Activated T-helper 1 cell treated with anti-CD3 and anti-CD28 coated beads, Interleukin-12 subunit alpha, Interleukin-12 subunit beta, Interleukin-2, Interleukin-4 antibody, amounts not matched to agents 30 ng/mL and 10 ng/mL and 1 ng/mL, durations not matched to agents 14 hours and 24 hours and 36 hours (primary cell): Measurements from ENCODE around the gene YWHAH. TPM values are rescaled to one million over a fixed set of nuclear protein-coding genes. Genes with fewer than 3 reads are reported as not detected.

Source experiments
- DNase-seq: peaks from one replicate; pipeline ENCODE4 v3.0.0; 2021; ENCODE audit warnings: low spot score
- H3K27ac Mint-ChIP-seq: one replicate; pipeline ENCODE4 v1.8.0; 2021; ENCODE audit warnings: mild to moderate bottlenecking, mixed read lengths
- H3K27me3 Mint-ChIP-seq: one replicate; pipeline ENCODE4 v1.8.0; 2022; ENCODE audit warnings: mild to moderate bottlenecking, moderate library complexity, mixed read lengths; ENCODE audit not compliant: insufficient read depth
- H3K36me3 Mint-ChIP-seq: one replicate; pipeline ENCODE4 v1.8.0; 2021; ENCODE audit warnings: low read depth, mixed read lengths
- H3K4me1 Mint-ChIP-seq: one replicate; pipeline ENCODE4 v1.8.0; 2021; ENCODE audit warnings: low read depth, mixed read lengths
- H3K4me3 Mint-ChIP-seq: one replicate; pipeline ENCODE4 v1.8.0; 2021; ENCODE audit warnings: mild to moderate bottlenecking, moderate library complexity, mixed read lengths
- H3K9me3 Mint-ChIP-seq: one replicate; pipeline ENCODE4 v1.8.0; 2021; ENCODE audit warnings: mixed read lengths
- intact Hi-C: fragments of 100-400 bp; cut with micrococcal nuclease; formaldehyde crosslinking; loops from one replicate; pipeline ENCODE4 v1.15.1; 2024
- total RNA-seq: library from RNA; stranded (reverse); gene quantifications from 2 replicates; pipeline ENCODE4 v1.2.3, GENCODE V29; 2022

The YWHAH gene
- total RNA-seq, 1 donor from 2014 or later: 128 TPM

GRCh38 chr22:31927562-31927961, 16.8 kb upstream of the YWHAH start:
- no peaks in the 10 kb centered on the region for H3K9me3 Mint-ChIP-seq
- intact Hi-C loops: no loop called here
- no peak for DNase-seq
- peaks cover 12% of the 10 kb centered on the region for H3K4me1 Mint-ChIP-seq
- H3K36me3 Mint-ChIP-seq: no peaks in the 10 kb centered on the region
- peaks cover 15% of the 10 kb centered on the region for H3K27me3 Mint-ChIP-seq
- H3K27ac Mint-ChIP-seq: no peak overlapping the region
- H3K4me3 Mint-ChIP-seq: no peak overlapping the region

DNA sequence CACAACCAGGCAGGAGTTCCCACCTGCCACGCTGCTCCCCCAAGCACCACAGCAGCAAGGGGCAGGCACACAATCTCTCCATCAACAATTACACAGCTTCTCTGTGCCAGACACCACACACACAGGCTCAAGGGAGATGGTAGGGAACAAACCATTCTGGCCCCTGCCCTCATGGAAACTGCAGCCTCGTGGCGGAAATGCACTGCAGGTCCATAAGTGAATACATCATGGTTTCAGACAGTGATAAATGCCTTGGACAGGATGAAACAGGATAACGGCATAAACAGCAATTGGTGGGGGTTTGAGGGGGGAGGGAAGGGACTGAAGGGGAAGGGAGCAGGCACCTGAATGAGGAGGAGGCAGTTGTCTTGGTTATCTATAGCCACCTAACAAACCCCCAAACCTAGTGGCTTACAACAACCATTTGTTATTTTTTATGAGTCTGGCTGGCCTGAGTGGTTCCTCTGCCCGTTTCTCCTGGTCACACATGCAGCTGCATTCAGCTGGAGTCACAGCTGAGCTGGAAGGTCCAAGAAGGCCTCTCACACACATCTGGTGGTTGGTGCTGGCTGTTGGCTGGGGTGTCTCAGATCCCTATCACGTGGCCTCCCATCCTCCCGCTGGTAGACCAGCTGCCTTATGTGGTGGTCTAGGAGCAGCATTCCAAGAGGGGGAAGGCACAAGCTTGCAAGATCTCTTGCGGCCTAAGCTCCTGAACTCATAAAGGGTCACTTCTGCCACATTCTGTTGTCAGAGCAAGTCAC, 15.0 kb upstream of the YWHAH start:
- H3K27me3 Mint-ChIP-seq: peaks cover 18% of the 10 kb centered on the region

DNA sequence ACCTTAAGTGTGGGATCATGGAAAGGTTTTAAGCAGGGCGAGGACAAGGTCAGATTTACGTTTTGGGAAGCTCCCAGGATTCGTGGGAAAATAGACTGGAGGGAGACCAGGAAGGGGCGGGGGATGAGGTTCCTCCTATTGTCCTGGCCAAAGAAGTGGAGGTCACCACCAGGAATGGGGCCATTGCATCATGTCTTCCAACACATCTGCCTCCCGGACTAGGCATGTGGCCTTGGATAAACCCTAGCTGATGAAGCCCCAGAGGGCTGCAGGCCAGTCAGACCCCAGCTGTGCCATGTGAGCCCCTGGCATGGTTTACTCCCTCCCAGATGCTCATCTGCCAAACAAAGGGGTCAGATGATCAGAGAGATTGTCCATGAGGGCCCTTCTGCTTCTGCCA, 11.5 kb upstream of the YWHAH start:
- H3K27ac Mint-ChIP-seq: no peak overlapping the region
- DNase-seq: no peak
- H3K36me3 Mint-ChIP-seq: no peaks in the 10 kb centered on the region
- intact Hi-C loops: no loop called here
- no peak overlapping the region for H3K4me3 Mint-ChIP-seq
- H3K4me1 Mint-ChIP-seq: no peaks in the 10 kb centered on the region
- no peaks in the 10 kb centered on the region for H3K9me3 Mint-ChIP-seq
- H3K27me3 Mint-ChIP-seq: peaks cover 24% of the 10 kb centered on the region

More for the DNA sequence above, 15.0 kb upstream of the YWHAH start:
- Mint-ChIP-seq H3K27ac (no peak overlapping the region), H3K9me3 (no peaks in the 10 kb centered on the region), H3K4me1 (no peaks in the 10 kb centered on the region), H3K36me3 (no peaks in the 10 kb centered on the region), H3K4me3 (no peak overlapping the region)
- no peak for DNase-seq
- intact Hi-C loops: no loop called here

DNA sequence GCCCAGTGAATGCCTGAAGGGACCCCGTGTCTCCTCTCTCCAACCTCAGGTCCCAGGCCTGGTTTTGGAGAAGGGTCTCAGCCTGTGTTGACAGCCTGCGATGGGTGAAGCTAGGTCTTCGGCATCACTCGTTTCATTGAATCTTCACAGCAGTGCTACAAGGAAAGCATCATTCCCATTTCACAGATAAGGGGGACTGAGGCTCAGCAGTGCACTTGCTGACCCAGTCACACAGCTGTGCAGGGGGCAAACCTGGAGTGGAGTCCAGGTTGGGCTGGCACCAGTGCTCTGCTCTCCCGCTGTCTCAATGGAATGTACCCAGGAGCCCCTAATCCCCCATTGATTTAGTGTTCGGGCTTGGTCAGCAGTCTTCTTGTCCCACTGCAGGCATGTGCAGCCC, 10.9 kb upstream of the YWHAH start:
- intact Hi-C loops: no loop called here
- Mint-ChIP-seq H3K4me3 (no peak overlapping the region), H3K27me3 (peaks cover 21% of the 10 kb centered on the region), H3K27ac (no peak overlapping the region), H3K9me3 (no peaks in the 10 kb centered on the region), H3K36me3 (no peaks in the 10 kb centered on the region), H3K4me1 (no peaks in the 10 kb centered on the region)
- DNase-seq: no peak

DNA sequence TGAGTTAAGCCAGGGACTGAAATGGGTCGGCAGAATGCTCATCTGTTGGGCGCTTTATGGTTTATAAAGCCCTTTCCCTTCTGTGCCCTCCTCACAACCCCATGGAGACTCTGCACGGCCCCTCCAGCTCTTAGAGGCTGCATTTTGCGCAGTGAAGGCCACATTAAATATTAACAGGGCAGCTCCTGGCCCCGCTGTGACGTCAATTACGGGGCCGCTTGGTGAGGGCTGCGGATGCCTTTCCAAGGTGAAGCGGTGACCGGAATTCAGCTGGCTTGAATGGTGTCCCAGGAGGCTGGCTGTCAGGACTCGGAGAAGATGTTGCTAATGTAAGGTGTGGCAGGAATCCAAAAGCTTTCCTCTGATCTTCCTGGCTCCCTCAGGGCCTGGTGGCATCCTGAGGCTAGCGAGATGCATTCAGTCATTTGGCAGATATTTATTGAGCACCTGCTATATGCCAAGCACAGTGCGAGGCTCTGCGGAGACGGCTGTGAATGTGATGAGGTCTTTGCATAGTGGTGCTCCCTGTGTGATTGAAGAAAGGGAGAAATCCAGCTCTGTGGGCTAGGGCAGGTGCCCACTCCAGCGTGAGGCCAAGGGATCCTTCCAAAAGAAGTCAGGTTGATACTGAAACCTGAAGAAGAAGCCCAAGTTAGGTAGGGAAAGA, 10.4 kb upstream of the YWHAH start:
- no peak for DNase-seq

DNA sequence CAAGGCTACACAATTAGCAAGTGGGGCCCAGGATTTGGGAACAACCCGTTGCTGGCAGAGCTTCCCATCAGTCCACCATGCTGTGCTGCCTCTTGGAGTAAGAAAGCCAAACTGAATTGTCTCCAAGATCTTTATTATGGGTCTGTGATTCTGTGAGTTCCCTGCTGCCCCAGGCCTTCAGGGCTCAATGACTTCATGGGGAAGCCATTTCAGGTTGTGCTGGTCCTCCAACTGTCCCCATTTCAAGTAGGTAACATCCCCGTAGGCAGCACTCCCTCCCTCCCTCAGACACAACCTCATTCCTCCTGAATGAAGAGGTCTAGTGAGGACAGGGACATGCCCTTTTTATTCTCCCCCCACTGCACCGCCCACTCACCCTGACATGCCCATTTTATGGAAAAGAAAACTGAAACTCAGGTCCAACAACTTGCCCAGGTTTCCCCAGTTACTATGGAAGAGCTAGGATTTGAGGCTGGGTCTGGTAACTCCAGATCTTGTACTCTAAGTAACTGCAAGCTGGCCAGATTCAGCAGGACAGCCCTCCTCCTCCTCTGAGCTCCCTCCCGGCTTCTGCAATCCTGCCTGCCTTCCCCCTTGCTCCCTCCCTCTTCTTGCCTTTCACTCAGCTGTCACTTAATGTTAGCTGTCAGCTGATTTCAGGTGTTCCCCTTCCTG, 8.2 kb upstream of the YWHAH start:
- DNase-seq: no peak
- Mint-ChIP-seq H3K4me3 (no peak overlapping the region), H3K27ac (no peak overlapping the region), H3K4me1 (no peaks in the 10 kb centered on the region), H3K36me3 (no peaks in the 10 kb centered on the region), H3K9me3 (no peaks in the 10 kb centered on the region), H3K27me3 (peaks cover 21% of the 10 kb centered on the region)
- intact Hi-C loops: no loop called here

More for the DNA sequence above, 10.4 kb upstream of the YWHAH start:
- Mint-ChIP-seq H3K36me3 (no peaks in the 10 kb centered on the region), H3K4me3 (no peak overlapping the region), H3K9me3 (no peaks in the 10 kb centered on the region), H3K27ac (no peak overlapping the region), H3K27me3 (peaks cover 21% of the 10 kb centered on the region), H3K4me1 (no peaks in the 10 kb centered on the region)
- intact Hi-C loops: no loop called here

DNA sequence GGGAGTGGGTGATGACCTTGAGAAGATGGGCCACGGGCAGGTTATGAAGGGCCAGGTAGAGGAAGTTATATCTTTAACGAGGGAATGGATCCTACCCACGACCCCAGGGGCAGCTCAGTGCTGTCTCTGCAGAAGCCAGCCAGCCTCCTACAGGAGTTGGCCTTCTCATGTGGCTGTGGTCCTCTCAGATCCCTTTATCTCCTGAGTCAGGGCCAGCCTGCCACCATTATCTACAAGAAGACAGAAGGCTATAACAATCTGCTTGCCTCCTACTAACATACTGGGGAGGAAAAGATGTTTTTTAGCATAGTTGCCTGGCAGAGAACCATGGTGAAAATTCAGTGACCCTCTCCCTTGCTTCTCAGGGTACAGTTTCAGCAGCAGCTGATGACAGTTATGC, 7.0 kb upstream of the YWHAH start:
- Mint-ChIP-seq H3K4me1 (no peaks in the 10 kb centered on the region), H3K27ac (no peak overlapping the region), H3K36me3 (no peaks in the 10 kb centered on the region), H3K9me3 (no peaks in the 10 kb centered on the region), H3K4me3 (no peak overlapping the region), H3K27me3 (peaks cover 14% of the 10 kb centered on the region)
- intact Hi-C loops: no loop called here
- DNase-seq: no peak

GRCh38 chr22:31938296-31938695, 6.0 kb upstream of the YWHAH start:
- Mint-ChIP-seq H3K27ac (no peak overlapping the region), H3K36me3 (no peaks in the 10 kb centered on the region), H3K27me3 (peaks cover 14% of the 10 kb centered on the region), H3K9me3 (no peaks in the 10 kb centered on the region), H3K4me1 (peaks cover 5% of the 10 kb centered on the region), H3K4me3 (no peak overlapping the region)
- DNase-seq: no peak
- intact Hi-C loops: no loop called here

DNA sequence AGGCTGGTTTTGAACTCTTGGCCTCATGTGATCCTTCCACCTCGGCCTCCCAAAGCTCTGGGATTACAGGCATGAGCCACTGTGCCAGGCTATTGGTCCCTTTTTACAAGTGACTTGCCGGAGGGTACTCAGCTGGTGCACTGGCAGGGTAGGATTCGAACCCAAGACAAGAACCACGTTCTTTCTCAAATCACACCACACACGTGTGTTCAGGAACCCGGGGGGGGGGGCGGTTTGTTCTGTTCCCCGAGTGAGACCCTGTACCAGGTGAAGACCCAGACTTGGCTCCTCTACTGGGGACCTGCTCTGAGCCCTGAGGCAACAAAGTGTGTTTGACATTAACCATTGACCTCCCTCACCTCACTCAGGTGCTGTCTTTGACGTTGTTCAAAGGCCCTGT, 3.8 kb upstream of the YWHAH start:
- Mint-ChIP-seq H3K27me3 (peaks cover 7% of the 10 kb centered on the region), H3K4me3 (no peak overlapping the region), H3K9me3 (no peaks in the 10 kb centered on the region)

GRCh38 chr22:31942091-31942490, 2.2 kb upstream of the YWHAH start:
- intact Hi-C loops: loop anchor here (10.0 kb wide), 1 partner anchor 857 kb away; the partner anchor contains the start of gene SMTN

More for the DNA sequence above, 3.8 kb upstream of the YWHAH start:
- no peak for DNase-seq
- H3K36me3 Mint-ChIP-seq: no peaks in the 10 kb centered on the region
- H3K27ac Mint-ChIP-seq: no peak overlapping the region
- H3K4me1 Mint-ChIP-seq: peaks cover 13% of the 10 kb centered on the region
- intact Hi-C loops: loop anchor here (10.0 kb wide), 1 partner anchor 856 kb away; the partner anchor contains the start of gene SMTN

DNA sequence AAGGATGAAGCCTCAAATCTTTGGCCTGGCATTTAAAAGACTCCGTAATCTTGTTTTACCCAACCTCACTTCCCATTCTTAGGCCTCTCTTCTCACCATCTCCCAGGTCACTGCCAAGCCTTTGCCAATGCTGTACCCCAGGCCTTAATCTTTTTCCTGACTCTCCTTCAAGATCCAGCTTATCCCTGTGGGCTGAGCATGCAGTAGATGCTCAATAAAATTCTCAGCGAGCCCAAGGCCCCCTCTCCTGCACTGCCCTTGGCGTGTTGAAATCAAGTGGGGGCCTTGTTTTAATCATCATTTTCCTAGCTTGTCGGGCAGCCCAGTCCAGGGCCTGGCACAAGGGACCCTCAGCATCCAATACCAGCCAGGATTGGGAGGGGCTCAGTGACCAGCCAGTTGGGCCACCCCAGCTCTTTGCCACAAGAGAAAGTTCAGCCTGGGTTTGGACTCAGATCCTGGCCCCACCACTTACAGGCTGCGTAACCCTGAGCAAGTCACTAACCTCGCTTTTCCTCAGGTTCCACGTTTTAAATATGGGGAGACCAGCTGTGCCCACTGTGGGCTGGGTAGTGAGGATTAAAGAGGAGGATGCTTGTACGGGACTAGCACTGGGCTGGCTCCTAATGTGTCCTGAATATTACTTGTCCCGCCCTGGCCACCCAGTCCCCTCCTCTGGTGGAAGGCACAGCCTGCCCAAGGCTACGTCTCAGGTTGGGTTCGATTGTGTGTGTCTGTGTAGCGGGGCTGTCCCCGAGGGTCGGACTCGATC, 943 bp upstream of the YWHAH start:
- no peaks in the 10 kb centered on the region for H3K9me3 Mint-ChIP-seq
- peak overlapping the region; percentile 76 for H3K4me3 Mint-ChIP-seq
- peak overlapping the region; percentile 88 for H3K27ac Mint-ChIP-seq
- DNase-seq: no peak
- H3K36me3 Mint-ChIP-seq: peaks cover 12% of the 10 kb centered on the region
- intact Hi-C loops: loop anchor here (10.0 kb wide), 1 partner anchor 859 kb away; the partner anchor contains the start of gene SMTN
- H3K4me1 Mint-ChIP-seq: peaks cover 21% of the 10 kb centered on the region
- H3K27me3 Mint-ChIP-seq: no peaks in the 10 kb centered on the region

More at GRCh38 chr22:31942091-31942490, 2.2 kb upstream of the YWHAH start:
- Mint-ChIP-seq H3K9me3 (no peaks in the 10 kb centered on the region), H3K4me1 (peaks cover 15% of the 10 kb centered on the region), H3K36me3 (peaks cover 1% of the 10 kb centered on the region), H3K27ac (peak overlapping the region; percentile 37), H3K27me3 (peaks cover 4% of the 10 kb centered on the region), H3K4me3 (peak overlapping the region; percentile 6)
- DNase-seq: no peak

- Mint-ChIP-seq H3K36me3 (peaks cover 18% of the 10 kb centered on the region), H3K4me1 (peaks cover 21% of the 10 kb centered on the region), H3K27ac (no peak overlapping the region), H3K9me3 (no peaks in the 10 kb centered on the region), H3K4me3 (no peak overlapping the region), H3K27me3 (no peaks in the 10 kb centered on the region)
- peak; percentile 17 for DNase-seq
- intact Hi-C loops: loop anchor here (1.0 to 10.0 kb wide), 9 partner anchors 25 to 860 kb away; partner anchors contain the start of genes DRG1, PISD, PRR14L and SMTN
These were observed 536 bp downstream of the YWHAH start for GRCh38 chr22:31944700-31945442.
